ENCODE data around the gene XKR7.
"Not testable (repeated sequence)": the region's sequence is repeated elsewhere in the genome, so short reads cannot be mapped to it uniquely, and the experiment has no call there.

Gene XKR7

GRCh38 chr20:31926493-31926892 lies 41.5 kb upstream of the XKR7 start:
- Histone ChIP-seq H3K27me3 (ENCODE audit: control insufficient read depth, insufficient read depth, low read length) (no peaks in the 10 kb centered on the region), H3K36me3 (ENCODE audit: control insufficient read depth, insufficient read depth, low read length) (no peaks in the 10 kb centered on the region), H3K4me3 (ENCODE audit: low read length) (no peak overlapping the region), H3K27ac (ENCODE audit: low read length) (no peak overlapping the region), H3K4me1 (ENCODE audit: control insufficient read depth, insufficient read depth, low read length) (no peaks in the 10 kb centered on the region), H3K9me3 (ENCODE audit: control insufficient read depth, insufficient read depth, low read length) (no peaks in the 10 kb centered on the region)
- DNase-seq (ENCODE audit: low read depth, low spot score), result no peak
- WGBS (ENCODE audit: insufficient coverage, insufficient read length), result no CpG with 5 or more reads among the region's 2 CpGs

GRCh38 chr20:31927627-31928159 lies 40.3 kb upstream of the XKR7 start:
- no peaks in the 10 kb centered on the region for H3K27me3 ChIP-seq (ENCODE audit: control insufficient read depth, insufficient read depth, low read length)
- H3K9me3 ChIP-seq (ENCODE audit: control insufficient read depth, insufficient read depth, low read length), result no peaks in the 10 kb centered on the region
- no peak overlapping the region for H3K27ac ChIP-seq (ENCODE audit: low read length)
- H3K4me1 ChIP-seq (ENCODE audit: control insufficient read depth, insufficient read depth, low read length), result no peaks in the 10 kb centered on the region
- no peak for DNase-seq (ENCODE audit: low read depth, low spot score)
- no peaks in the 10 kb centered on the region for H3K36me3 ChIP-seq (ENCODE audit: control insufficient read depth, insufficient read depth, low read length)
- no CpG with 5 or more reads among the region's 8 CpGs for WGBS (ENCODE audit: insufficient coverage, insufficient read length)
- H3K4me3 ChIP-seq (ENCODE audit: low read length), result no peak overlapping the region

GRCh38 chr20:31929631-31930030 lies 38.3 kb upstream of the XKR7 start:
- H3K36me3 ChIP-seq (ENCODE audit: control insufficient read depth, insufficient read depth, low read length); DNase-seq (ENCODE audit: low read depth, low spot score); H3K4me3 ChIP-seq (ENCODE audit: low read length); H3K27me3 ChIP-seq (ENCODE audit: control insufficient read depth, insufficient read depth, low read length); H3K4me1 ChIP-seq (ENCODE audit: control insufficient read depth, insufficient read depth, low read length); H3K9me3 ChIP-seq (ENCODE audit: control insufficient read depth, insufficient read depth, low read length); H3K27ac ChIP-seq (ENCODE audit: low read length): not testable (repeated sequence)
- WGBS (ENCODE audit: insufficient coverage, insufficient read length), result no CpG with 5 or more reads among the region's 4 CpGs

- no peak for DNase-seq (ENCODE audit: low read depth, low spot score)
- H3K9me3 ChIP-seq (ENCODE audit: control insufficient read depth, insufficient read depth, low read length), result no peaks in the 10 kb centered on the region
- no peak overlapping the region for H3K4me3 ChIP-seq (ENCODE audit: low read length)
- no peak overlapping the region for H3K27ac ChIP-seq (ENCODE audit: low read length)
- no peaks in the 10 kb centered on the region for H3K36me3 ChIP-seq (ENCODE audit: control insufficient read depth, insufficient read depth, low read length)
- H3K27me3 ChIP-seq (ENCODE audit: control insufficient read depth, insufficient read depth, low read length), result no peaks in the 10 kb centered on the region; the same call in 1 of the 2 replicates
- H3K4me1 ChIP-seq (ENCODE audit: control insufficient read depth, insufficient read depth, low read length), result no peaks in the 10 kb centered on the region; the same call in 1 of the 2 replicates
- no CpG with 5 or more reads among the region's 5 CpGs for WGBS (ENCODE audit: insufficient coverage, insufficient read length)
Observed at GRCh38 chr20:31930779-31931178, 37.2 kb upstream of the XKR7 start.

- H3K4me1 ChIP-seq (ENCODE audit: control insufficient read depth, insufficient read depth, low read length), result no peaks in the 10 kb centered on the region; the same call in 1 of the 2 replicates
- H3K27me3 ChIP-seq (ENCODE audit: control insufficient read depth, insufficient read depth, low read length), result no peaks in the 10 kb centered on the region; the same call in 1 of the 2 replicates
- no peaks in the 10 kb centered on the region for H3K9me3 ChIP-seq (ENCODE audit: control insufficient read depth, insufficient read depth, low read length)
- no CpG with 5 or more reads among the region's 10 CpGs for WGBS (ENCODE audit: insufficient coverage, insufficient read length)
- no peak for DNase-seq (ENCODE audit: low read depth, low spot score)
- H3K4me3 ChIP-seq (ENCODE audit: low read length), result no peak overlapping the region
- no peak overlapping the region for H3K27ac ChIP-seq (ENCODE audit: low read length)
- H3K36me3 ChIP-seq (ENCODE audit: control insufficient read depth, insufficient read depth, low read length), result no peaks in the 10 kb centered on the region
Observed at GRCh38 chr20:31933698-31934097, 34.3 kb upstream of the XKR7 start.

- no peaks in the 10 kb centered on the region for H3K36me3 ChIP-seq (ENCODE audit: control insufficient read depth, insufficient read depth, low read length)
- no peaks in the 10 kb centered on the region for H3K9me3 ChIP-seq (ENCODE audit: control insufficient read depth, insufficient read depth, low read length)
- DNase-seq (ENCODE audit: low read depth, low spot score), result no peak
- H3K4me1 ChIP-seq (ENCODE audit: control insufficient read depth, insufficient read depth, low read length), result no peaks in the 10 kb centered on the region; the same call in 1 of the 2 replicates
- no CpG with 5 or more reads among the region's 14 CpGs for WGBS (ENCODE audit: insufficient coverage, insufficient read length)
- H3K27ac ChIP-seq (ENCODE audit: low read length), result no peak overlapping the region
- H3K4me3 ChIP-seq (ENCODE audit: low read length), result no peak overlapping the region
- H3K27me3 ChIP-seq (ENCODE audit: control insufficient read depth, insufficient read depth, low read length), result no peaks in the 10 kb centered on the region; the same call in 1 of the 2 replicates
Observed at GRCh38 chr20:31934491-31934890, 33.5 kb upstream of the XKR7 start.

GRCh38 chr20:31934968-31935764 lies 32.8 kb upstream of the XKR7 start:
- H3K4me1 ChIP-seq (ENCODE audit: control insufficient read depth, insufficient read depth, low read length), result no peaks in the 10 kb centered on the region; the same call in 1 of the 2 replicates
- WGBS (ENCODE audit: insufficient coverage, insufficient read length), result no CpG with 5 or more reads among the region's 8 CpGs

GRCh38 chr20:31936420-31936819 lies 31.5 kb upstream of the XKR7 start:
- no peak overlapping the region for H3K27ac ChIP-seq (ENCODE audit: low read length)
- H3K4me3 ChIP-seq (ENCODE audit: low read length), result no peak overlapping the region
- H3K27me3 ChIP-seq (ENCODE audit: control insufficient read depth, insufficient read depth, low read length), result no peaks in the 10 kb centered on the region; the same call in 1 of the 2 replicates
- no peaks in the 10 kb centered on the region for H3K9me3 ChIP-seq (ENCODE audit: control insufficient read depth, insufficient read depth, low read length)
- H3K4me1 ChIP-seq (ENCODE audit: control insufficient read depth, insufficient read depth, low read length), result no peaks in the 10 kb centered on the region; the same call in 1 of the 2 replicates
- no peaks in the 10 kb centered on the region for H3K36me3 ChIP-seq (ENCODE audit: control insufficient read depth, insufficient read depth, low read length)
- WGBS (ENCODE audit: insufficient coverage, insufficient read length), result no CpG with 5 or more reads among the region's 4 CpGs
- DNase-seq (ENCODE audit: low read depth, low spot score), result no peak

More at GRCh38 chr20:31934968-31935764, 32.8 kb upstream of the XKR7 start:
- Histone ChIP-seq H3K9me3 (ENCODE audit: control insufficient read depth, insufficient read depth, low read length) (no peaks in the 10 kb centered on the region), H3K36me3 (ENCODE audit: control insufficient read depth, insufficient read depth, low read length) (no peaks in the 10 kb centered on the region), H3K27me3 (ENCODE audit: control insufficient read depth, insufficient read depth, low read length) (no peaks in the 10 kb centered on the region; the same call in 1 of the 2 replicates), H3K27ac (ENCODE audit: low read length) (no peak overlapping the region), H3K4me3 (ENCODE audit: low read length) (no peak overlapping the region)
- DNase-seq (ENCODE audit: low read depth, low spot score), result no peak

GRCh38 chr20:31937820-31938219 lies 30.1 kb upstream of the XKR7 start:
- Histone ChIP-seq H3K27ac (ENCODE audit: low read length) (no peak overlapping the region), H3K4me1 (ENCODE audit: control insufficient read depth, insufficient read depth, low read length) (no peaks in the 10 kb centered on the region; the same call in 1 of the 2 replicates), H3K9me3 (ENCODE audit: control insufficient read depth, insufficient read depth, low read length) (no peaks in the 10 kb centered on the region), H3K36me3 (ENCODE audit: control insufficient read depth, insufficient read depth, low read length) (no peaks in the 10 kb centered on the region), H3K27me3 (ENCODE audit: control insufficient read depth, insufficient read depth, low read length) (no peaks in the 10 kb centered on the region; the same call in 1 of the 2 replicates), H3K4me3 (ENCODE audit: low read length) (no peak overlapping the region)
- DNase-seq (ENCODE audit: low read depth, low spot score), result no peak
- WGBS (ENCODE audit: insufficient coverage, insufficient read length), result no CpG with 5 or more reads among the region's 1 CpG

- DNase-seq (ENCODE audit: low read depth, low spot score), result no peak
- no peaks in the 10 kb centered on the region for H3K36me3 ChIP-seq (ENCODE audit: control insufficient read depth, insufficient read depth, low read length)
- no peak overlapping the region for H3K27ac ChIP-seq (ENCODE audit: low read length)
- no peaks in the 10 kb centered on the region for H3K9me3 ChIP-seq (ENCODE audit: control insufficient read depth, insufficient read depth, low read length)
- H3K4me1 ChIP-seq (ENCODE audit: control insufficient read depth, insufficient read depth, low read length), result no peaks in the 10 kb centered on the region; the same call in 1 of the 2 replicates
- no peak overlapping the region for H3K4me3 ChIP-seq (ENCODE audit: low read length)
- WGBS (ENCODE audit: insufficient coverage, insufficient read length), result no CpG with 5 or more reads among the region's 2 CpGs
- H3K27me3 ChIP-seq (ENCODE audit: control insufficient read depth, insufficient read depth, low read length), result no peaks in the 10 kb centered on the region; the same call in 1 of the 2 replicates
Observed at GRCh38 chr20:31939661-31940060, 28.3 kb upstream of the XKR7 start.
